ENCODE results near the gene KCTD3.

The KCTD3 gene

GRCh38 chr1:215647738-215648137 lies 80.6 kb downstream of the KCTD3 start:
- no peaks in the 10 kb centered on the region for H4K20me1 ChIP-seq
- no peaks in the 10 kb centered on the region for H3K9me3 ChIP-seq (replicated peaks in 1 of 11)
- H3K27me3 ChIP-seq = no peaks in the 10 kb centered on the region
- no peak overlapping the region for H3K4me3 ChIP-seq
- no peaks in the 10 kb centered on the region for H3K4me1 ChIP-seq
- H3K27ac ChIP-seq = no peak overlapping the region
- no peak overlapping the region for H3K9ac ChIP-seq
- no peaks in the 10 kb centered on the region for H3K36me3 ChIP-seq
- no peak for TF ChIP-seq Cebpa-rat (IDR thresholded peaks at IDR 0.05)
- no peak overlapping the region for H3K4me2 ChIP-seq

- Histone ChIP-seq H3K9me3 (replicated peaks in 1 of 11) (no peaks in the 10 kb centered on the region), H3K4me3 (no peak overlapping the region), H3K9ac (no peak overlapping the region), H3K27ac (no peak overlapping the region), H3K36me3 (no peaks in the 10 kb centered on the region), H3K4me2 (no peak overlapping the region), H4K20me1 (no peaks in the 10 kb centered on the region), H3K4me1 (no peaks in the 10 kb centered on the region), H3K27me3 (no peaks in the 10 kb centered on the region)
- no peak for TF ChIP-seq Cebpa-rat (IDR thresholded peaks at IDR 0.05)
These were observed 81.9 kb downstream of the KCTD3 start for GRCh38 chr1:215648957-215649356.

GRCh38 chr1:215650446-215651149 lies 83.5 kb downstream of the KCTD3 start:
- Histone ChIP-seq H3K27me3 (no peaks in the 10 kb centered on the region), H3K9me3 (replicated peaks in 1 of 11) (no peaks in the 10 kb centered on the region), H3K36me3 (no peaks in the 10 kb centered on the region), H3K4me2 (no peak overlapping the region), H3K27ac (no peak overlapping the region), H4K20me1 (no peaks in the 10 kb centered on the region), H3K4me1 (no peaks in the 10 kb centered on the region), H3K4me3 (no peak overlapping the region), H3K9ac (no peak overlapping the region)
- TF ChIP-seq Cebpa-rat (IDR thresholded peaks at IDR 0.05) = no peak

GRCh38 chr1:215651867-215652266 lies 84.8 kb downstream of the KCTD3 start:
- H3K9me3 ChIP-seq (replicated peaks in 1 of 11) = no peaks in the 10 kb centered on the region
- no peak overlapping the region for H3K4me2 ChIP-seq
- H3K27ac ChIP-seq = no peak overlapping the region
- no peaks in the 10 kb centered on the region for H4K20me1 ChIP-seq
- no peak overlapping the region for H3K9ac ChIP-seq
- H3K4me1 ChIP-seq = no peaks in the 10 kb centered on the region
- H3K27me3 ChIP-seq = no peaks in the 10 kb centered on the region
- H3K4me3 ChIP-seq = no peak overlapping the region
- no peak for TF ChIP-seq Cebpa-rat (IDR thresholded peaks at IDR 0.05)
- no peaks in the 10 kb centered on the region for H3K36me3 ChIP-seq

GRCh38 chr1:215652371-215652770 lies 85.3 kb downstream of the KCTD3 start:
- Histone ChIP-seq H3K9ac (no peak overlapping the region), H3K36me3 (no peaks in the 10 kb centered on the region), H3K4me3 (no peak overlapping the region), H3K9me3 (replicated peaks in 1 of 11) (no peaks in the 10 kb centered on the region), H4K20me1 (no peaks in the 10 kb centered on the region), H3K4me1 (no peaks in the 10 kb centered on the region), H3K27ac (no peak overlapping the region), H3K4me2 (no peak overlapping the region), H3K27me3 (no peaks in the 10 kb centered on the region)
- no peak for TF ChIP-seq Cebpa-rat (IDR thresholded peaks at IDR 0.05)

- no peak overlapping the region for H3K4me3 ChIP-seq
- H3K4me2 ChIP-seq = no peak overlapping the region
- H4K20me1 ChIP-seq = no peaks in the 10 kb centered on the region
- H3K36me3 ChIP-seq = no peaks in the 10 kb centered on the region
- no peaks in the 10 kb centered on the region for H3K9me3 ChIP-seq (replicated peaks in 1 of 11)
- no peak overlapping the region for H3K27ac ChIP-seq
- no peaks in the 10 kb centered on the region for H3K4me1 ChIP-seq
- no peak overlapping the region for H3K9ac ChIP-seq
- H3K27me3 ChIP-seq = no peaks in the 10 kb centered on the region
- no peak for TF ChIP-seq Cebpa-rat (IDR thresholded peaks at IDR 0.05)
These were observed 89.9 kb downstream of the KCTD3 start for GRCh38 chr1:215657047-215657446.

- H3K27me3 ChIP-seq = no peaks in the 10 kb centered on the region
- no peaks in the 10 kb centered on the region for H3K9me3 ChIP-seq (replicated peaks in 1 of 11)
- no peak overlapping the region for H3K9ac ChIP-seq
- H3K4me3 ChIP-seq = no peak overlapping the region
- no peak overlapping the region for H3K4me2 ChIP-seq
- TF ChIP-seq Cebpa-rat (IDR thresholded peaks at IDR 0.05) = no peak
- H3K4me1 ChIP-seq = no peaks in the 10 kb centered on the region
- no peaks in the 10 kb centered on the region for H4K20me1 ChIP-seq
- H3K36me3 ChIP-seq = no peaks in the 10 kb centered on the region
- no peak overlapping the region for H3K27ac ChIP-seq
These were observed 93.2 kb downstream of the KCTD3 start for GRCh38 chr1:215660259-215660658.

GRCh38 chr1:215661033-215661432 lies 93.9 kb downstream of the KCTD3 start:
- Histone ChIP-seq H3K4me2 (no peak overlapping the region), H3K36me3 (no peaks in the 10 kb centered on the region), H3K4me3 (no peak overlapping the region), H3K9me3 (replicated peaks in 1 of 11) (no peaks in the 10 kb centered on the region), H3K9ac (no peak overlapping the region), H3K27me3 (no peaks in the 10 kb centered on the region), H4K20me1 (no peaks in the 10 kb centered on the region), H3K27ac (no peak overlapping the region), H3K4me1 (no peaks in the 10 kb centered on the region)
- TF ChIP-seq Cebpa-rat (IDR thresholded peaks at IDR 0.05) = no peak

- H3K4me3 ChIP-seq = no peak overlapping the region
- H3K4me1 ChIP-seq = peaks cover 0 to 5% (median 1%) of the 10 kb centered on the region in 10 experiments; a peak in 4 of 20 replicates
- no peaks in the 10 kb centered on the region for H3K36me3 ChIP-seq
- no peak overlapping the region for H3K4me2 ChIP-seq
- no peaks in the 10 kb centered on the region for H3K9me3 ChIP-seq (replicated peaks in 1 of 11)
- H4K20me1 ChIP-seq = no peaks in the 10 kb centered on the region
- no peak for TF ChIP-seq Cebpa-rat (IDR thresholded peaks at IDR 0.05)
- no peak overlapping the region for H3K9ac ChIP-seq
- no peak overlapping the region for H3K27ac ChIP-seq
- no peaks in the 10 kb centered on the region for H3K27me3 ChIP-seq
These were observed 98.1 kb downstream of the KCTD3 start for GRCh38 chr1:215665215-215665614.

- H3K4me3 ChIP-seq = no peak overlapping the region
- peaks cover 0 to 6% (median 2%) of the 10 kb centered on the region in 10 experiments; a peak in 4 of 20 replicates for H3K4me1 ChIP-seq
- no peaks in the 10 kb centered on the region for H3K27me3 ChIP-seq
- no peak overlapping the region for H3K9ac ChIP-seq
- no peak overlapping the region for H3K27ac ChIP-seq
- no peak overlapping the region for H3K4me2 ChIP-seq
- H4K20me1 ChIP-seq = no peaks in the 10 kb centered on the region
- H3K36me3 ChIP-seq = no peaks in the 10 kb centered on the region
- no peak for TF ChIP-seq Cebpa-rat (IDR thresholded peaks at IDR 0.05)
- H3K9me3 ChIP-seq (replicated peaks in 1 of 11) = no peaks in the 10 kb centered on the region
These were observed 100.7 kb downstream of the KCTD3 start for GRCh38 chr1:215667761-215668160.

Measured in BLaER1 treated with 17β-estradiol and CSF1 and Interleukin-3, amounts not matched to agents 10 nM and 100 nM (cell line).